Fibroblast of skin of left biceps (primary cell): ENCODE results near the gene CLDN11.
A peak's percentile ranks its signal among the peaks of the same experiment; 100 is the strongest.

ENCODE experiments used
- DNase-seq, 2 experiments: peaks; one replicate each; pipeline ENCODE4 v3.0.0-alpha.2; 2013; ENCODE audit warnings: low read depth in 2 of 2

The CLDN11 gene

GRCh38 chr3:170426240-170426797, 7.7 kb downstream of the CLDN11 start:
- no peak for DNase-seq

GRCh38 chr3:170428095-170428494, 9.4 kb downstream of the CLDN11 start:
- DNase-seq, result no peak

- DNase-seq, result peak in 1 of 2 experiments; percentile 47
Measured at GRCh38 chr3:170429050-170429449, 10.4 kb downstream of the CLDN11 start.

- DNase-seq, result no peak
Measured at GRCh38 chr3:170431054-170431453, 12.4 kb downstream of the CLDN11 start.

- DNase-seq, result no peak
Measured at GRCh38 chr3:170432416-170432815, 13.7 kb downstream of the CLDN11 start.

GRCh38 chr3:170436697-170437096, 18.0 kb downstream of the CLDN11 start:
- DNase-seq, result no peak

GRCh38 chr3:170437176-170437575, 18.5 kb downstream of the CLDN11 start:
- DNase-seq, result no peak

GRCh38 chr3:170437696-170438407, 19.2 kb downstream of the CLDN11 start:
- DNase-seq, result no peak

- no peak for DNase-seq
Measured at GRCh38 chr3:170438836-170439235, 20.2 kb downstream of the CLDN11 start.

GRCh38 chr3:170440344-170440743, 21.7 kb downstream of the CLDN11 start:
- no peak for DNase-seq

- no peak for DNase-seq
Measured at GRCh38 chr3:170441412-170441811, 22.7 kb downstream of the CLDN11 start.

GRCh38 chr3:170442947-170443346, 24.3 kb downstream of the CLDN11 start:
- DNase-seq, result no peak

GRCh38 chr3:170443457-170443856, 24.8 kb downstream of the CLDN11 start:
- DNase-seq, result no peak

GRCh38 chr3:170448584-170448983, 29.9 kb downstream of the CLDN11 start:
- DNase-seq, result no peak

GRCh38 chr3:170450039-170450438, 31.4 kb downstream of the CLDN11 start:
- no peak for DNase-seq

GRCh38 chr3:170454509-170454908, 35.8 kb downstream of the CLDN11 start:
- DNase-seq, result no peak

- DNase-seq, result no peak
Measured at GRCh38 chr3:170458285-170458684, 39.6 kb downstream of the CLDN11 start.

- no peak for DNase-seq
Measured at GRCh38 chr3:170463011-170463410, 44.3 kb downstream of the CLDN11 start.

GRCh38 chr3:170465955-170466354, 47.3 kb downstream of the CLDN11 start:
- DNase-seq, result no peak

- DNase-seq, result no peak
Measured at GRCh38 chr3:170467007-170467406, 48.3 kb downstream of the CLDN11 start.

- no peak for DNase-seq
Measured at GRCh38 chr3:170467571-170468147, 49.0 kb downstream of the CLDN11 start.

- DNase-seq, result peak; percentile 94 to 97
Measured at GRCh38 chr3:170469151-170470062, 50.7 kb downstream of the CLDN11 start.
